Liver (tissue), 9 donors: ENCODE results near the gene MEP1A. TPM values are rescaled to one million over a fixed set of nuclear protein-coding genes. Genes with fewer than 3 reads are reported as not detected.
"Not testable (repeated sequence)": the region's sequence is repeated elsewhere in the genome, so short reads cannot be mapped to it uniquely, and the experiment has no call there.

Source experiments
- DNase-seq: peaks from one replicate; pipeline ENCODE4 v3.0.0-alpha.2; 2017; ENCODE audit warnings: low spot score
- H3K27ac ChIP-seq, 2 donors: one replicate each; pipeline ENCODE4 v1.7.0; 2013; ENCODE audit warnings: inconsistent platforms in 2 of 2, low read length in 2 of 2, control low read depth in 1 of 2, low read depth in 1 of 2, mild to moderate bottlenecking in 1 of 2
- H3K27me3 ChIP-seq, 4 donors: one replicate each; pipeline versions ENCODE4 v1.6.1 to v1.7.0; 2013; ENCODE audit warnings: low read length in 3 of 4, inconsistent platforms in 1 of 4, mild to moderate bottlenecking in 1 of 4, moderate library complexity in 1 of 4; ENCODE audit not compliant: control insufficient read depth in 4 of 4, insufficient read depth in 4 of 4
- H3K36me3 ChIP-seq, 4 donors: one replicate each; pipeline versions ENCODE4 v1.6.1 to v1.7.0; 2013; ENCODE audit warnings: low read length in 3 of 4, mild to moderate bottlenecking in 3 of 4, low read depth in 1 of 4, moderate library complexity in 1 of 4; ENCODE audit not compliant: control insufficient read depth in 4 of 4, insufficient read depth in 3 of 4
- H3K4me1 ChIP-seq, 4 donors: one replicate each; pipeline versions ENCODE4 v1.6.1 to v1.7.0; 2013; ENCODE audit warnings: low read length in 3 of 4, mild to moderate bottlenecking in 3 of 4, moderate library complexity in 1 of 4; ENCODE audit not compliant: control insufficient read depth in 4 of 4, insufficient read depth in 4 of 4
- H3K4me3 ChIP-seq, 3 donors: one replicate each; pipeline versions ENCODE4 v1.6.1 to v1.7.0; 2013; ENCODE audit warnings: low read length in 3 of 3, control low read depth in 1 of 3, low read depth in 1 of 3, mild to moderate bottlenecking in 1 of 3
- H3K9ac ChIP-seq, 2 donors: one replicate each; pipeline ENCODE4 v1.7.0; 2013; ENCODE audit warnings: low read length in 2 of 2, mild to moderate bottlenecking in 2 of 2, moderate library complexity in 2 of 2, control low read depth in 1 of 2, low read depth in 1 of 2
- H3K9me3 ChIP-seq, 4 donors: one replicate each; pipeline versions ENCODE4 v1.6.1 to v1.7.0; 2013; ENCODE audit warnings: low read length in 3 of 4; ENCODE audit not compliant: control insufficient read depth in 4 of 4
- ATF3 ChIP-seq: IDR thresholded peaks from 2 replicates; pipeline ENCODE4 v1.6.1; 2016; ENCODE audit warnings: antibody characterized with exemption
- CTCF ChIP-seq: fragments of 150-350 bp; IDR thresholded peaks from 2 replicates; pipeline ENCODE4 v1.5.1; 2017; ENCODE audit warnings: improper control_type of control experiment, low read depth, low read length; ENCODE audit not compliant: missing input control
- EGR1 ChIP-seq, 2 donors: IDR thresholded peaks; 2 replicates each; pipeline ENCODE4 v1.6.1; 2016 to 2018; ENCODE audit warnings: antibody characterized with exemption in 2 of 2, low read depth in 2 of 2
- FOXA1 ChIP-seq: IDR thresholded peaks from 2 replicates; pipeline ENCODE4 v1.6.1; 2016; ENCODE audit warnings: antibody characterized with exemption
- FOXA2 ChIP-seq: IDR thresholded peaks from 2 replicates; pipeline ENCODE4 v1.6.1; 2016; ENCODE audit warnings: antibody characterized with exemption
- GABPA ChIP-seq, 2 donors: IDR thresholded peaks in 1 of 2; conservative IDR thresholded peaks in 1 of 2; 2 replicates each; pipeline ENCODE4 v1.6.1; 2016; ENCODE audit warnings: antibody characterized with exemption in 2 of 2, mild to moderate bottlenecking in 1 of 2, moderate library complexity in 1 of 2
- HNF4A ChIP-seq, 2 donors: conservative IDR thresholded peaks; 2 replicates each; pipeline ENCODE4 v1.6.1; 2016; ENCODE audit warnings: antibody characterized with exemption in 2 of 2, mild to moderate bottlenecking in 2 of 2
- HNF4G ChIP-seq: IDR thresholded peaks from 2 replicates; pipeline ENCODE4 v1.6.1; 2016; ENCODE audit warnings: antibody characterized with exemption
- JUND ChIP-seq, 2 donors: IDR thresholded peaks; 2 replicates each; pipeline ENCODE4 v1.6.1; 2016; ENCODE audit warnings: antibody characterized with exemption in 2 of 2
- NR2F2 ChIP-seq: IDR thresholded peaks from 2 replicates; pipeline ENCODE4 v1.6.1; 2016; ENCODE audit warnings: antibody characterized with exemption
- RAD21 ChIP-seq, 2 donors: IDR thresholded peaks; 2 replicates each; pipeline ENCODE4 v1.6.1; 2016; ENCODE audit warnings: antibody characterized with exemption in 2 of 2, mild to moderate bottlenecking in 2 of 2
- REST ChIP-seq: IDR thresholded peaks from 2 replicates; pipeline ENCODE4 v1.6.1; 2016; ENCODE audit warnings: antibody characterized with exemption, mild to moderate bottlenecking
- RXRA ChIP-seq, 2 donors: IDR thresholded peaks; 2 replicates each; pipeline ENCODE4 v1.6.1; 2017 to 2018; ENCODE audit warnings: antibody characterized with exemption in 2 of 2, mild to moderate bottlenecking in 1 of 2
- SP1 ChIP-seq: IDR thresholded peaks from 2 replicates; pipeline ENCODE4 v1.6.1; 2018; ENCODE audit warnings: antibody characterized with exemption, mild to moderate bottlenecking
- TAF1 ChIP-seq: conservative IDR thresholded peaks from 2 replicates; pipeline ENCODE4 v1.6.1; 2016; ENCODE audit warnings: antibody characterized with exemption, mild to moderate bottlenecking
- ZBTB33 ChIP-seq: IDR thresholded peaks from 2 replicates; pipeline ENCODE4 v1.6.1; 2016; ENCODE audit warnings: antibody characterized with exemption
- WGBS: extraction: QIAGEN DNeasy Blood & Tissue Kit; methylation state at CpG from one replicate; pipeline ENCODE4 v1.1.7; 2013; 5-methylcytosine and 5-hydroxymethylcytosine counted together
- polyA plus RNA-seq, 2 donors: library from polyadenylated mRNA; stranded (reverse) in 1 of 2; unstranded in 1 of 2; fragments of 200-250 nt in 1 of 2; fragments of >200 nt in 1 of 2; fragmentation: Nextera tagmentation in 1 of 2; extraction: Ambion mirVana in 1 of 2; gene quantifications; one replicate each; pipeline versions ENCODE4 v1.2.1 to v1.2.3, GENCODE V29; 2013 to 2015
- total RNA-seq, 2 donors: library from RNA; depleted of rRNA; stranded (reverse); fragments of >200 nt; gene quantifications; one replicate each; pipeline ENCODE4 v1.2.3, GENCODE V29; 2014
- TF ChIP-seq, protein P1 (sequence below): IDR thresholded peaks from 2 replicates; pipeline ENCODE4 v1.6.1; 2016; ENCODE audit warnings: antibody characterized with exemption
- donor health status: healthy.
- donor health status: healthy.
- donor health status: healthy.
- donor health status: healthy.
- donor health status: healthy.

The MEP1A gene
- total and polyA plus RNA-seq, 4 donors = 0.01 to 1.8 (median 0.08) TPM; not detected in 1

DNA sequence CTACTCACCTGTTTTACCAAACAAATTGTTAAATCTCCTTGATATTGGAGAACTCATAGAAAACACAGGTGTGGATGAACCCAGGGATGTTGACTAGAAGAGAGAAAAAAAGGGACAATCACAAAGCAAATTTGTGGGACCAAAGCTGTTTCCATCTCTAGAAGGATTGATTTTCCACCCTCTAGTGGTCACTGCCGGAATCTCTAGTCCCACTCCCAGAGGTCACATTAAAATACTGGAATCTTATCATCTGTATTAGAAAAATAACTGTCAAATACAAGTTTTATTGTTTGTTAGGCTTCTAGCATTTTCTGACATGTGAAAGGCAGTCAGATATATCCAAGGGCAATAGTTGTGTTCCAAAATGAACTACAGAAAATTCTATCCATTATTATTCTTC is 62.8 kb downstream of the MEP1A start:
- not testable (repeated sequence) for H3K4me1 ChIP-seq, H3K4me3 ChIP-seq, H3K36me3 ChIP-seq, H3K9ac ChIP-seq, H3K9me3 ChIP-seq, H3K27ac ChIP-seq, H3K27me3 ChIP-seq
- 13% methylated on average over 1 of the region's 1 CpG for WGBS
- TF ChIP-seq CTCF = peak; percentile 69
- TF ChIP-seq RAD21 (IDR thresholded peaks at IDR 0.05) = peak; percentile 51 to 66
- DNase-seq = peak; percentile 41

GRCh38 chr6:46862381-46862780 is 69.2 kb downstream of the MEP1A start:
- H3K4me1 ChIP-seq = no peaks in the 10 kb centered on the region
- no peaks in the 10 kb centered on the region for H3K9me3 ChIP-seq
- H3K4me3 ChIP-seq = no peak overlapping the region
- peaks cover 0 to 7% (median 0%) of the 10 kb centered on the region in 4 donors for H3K27me3 ChIP-seq
- no peak overlapping the region for H3K27ac ChIP-seq
- DNase-seq = no peak
- no peak for TF ChIP-seq TAF1
- no peak for TF ChIP-seq EGR1 (IDR thresholded peaks at IDR 0.05; ENCODE audit: low read depth in 2 of 2)
- no peak for TF ChIP-seq JUND (IDR thresholded peaks at IDR 0.05)
- TF ChIP-seq GABPA (IDR thresholded peaks at IDR 0.05 in 1 of 2, conservative IDR thresholded peaks at IDR 0.05 in 1 of 2) = no peak
- no peak for TF ChIP-seq SP1
- no peak for TF ChIP-seq RXRA (IDR thresholded peaks at IDR 0.05)
- no peak for TF ChIP-seq FOXA1
- TF ChIP-seq HNF4A (conservative IDR thresholded peaks at IDR 0.05) = no peak
- no peak for TF ChIP-seq NR2F2
- TF ChIP-seq ZBTB33 = no peak
- TF ChIP-seq, protein P1, sequence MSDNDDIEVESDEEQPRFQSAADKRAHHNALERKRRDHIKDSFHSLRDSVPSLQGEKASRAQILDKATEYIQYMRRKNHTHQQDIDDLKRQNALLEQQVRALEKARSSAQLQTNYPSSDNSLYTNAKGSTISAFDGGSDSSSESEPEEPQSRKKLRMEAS = no peak
- no peak for TF ChIP-seq FOXA2
- no peak for TF ChIP-seq HNF4G
- no peak for TF ChIP-seq RAD21 (IDR thresholded peaks at IDR 0.05)
- H3K36me3 ChIP-seq = no peaks in the 10 kb centered on the region
- 72% methylated on average over 2 of the region's 2 CpGs for WGBS
- H3K9ac ChIP-seq = no peak overlapping the region

GRCh38 chr6:46863791-46864190 is 70.6 kb downstream of the MEP1A start:
- DNase-seq = no peak
- TF ChIP-seq SP1 = no peak
- TF ChIP-seq HNF4G = no peak
- no peak for TF ChIP-seq RXRA (IDR thresholded peaks at IDR 0.05)
- no peak for TF ChIP-seq HNF4A (conservative IDR thresholded peaks at IDR 0.05)
- no peak for TF ChIP-seq REST
- TF ChIP-seq GABPA (IDR thresholded peaks at IDR 0.05 in 1 of 2, conservative IDR thresholded peaks at IDR 0.05 in 1 of 2) = no peak
- TF ChIP-seq ATF3 = no peak
- TF ChIP-seq RAD21 (IDR thresholded peaks at IDR 0.05) = no peak
- no peak for TF ChIP-seq EGR1 (IDR thresholded peaks at IDR 0.05; ENCODE audit: low read depth in 2 of 2)
- no peak for TF ChIP-seq FOXA1
- TF ChIP-seq, protein P1 = no peak
- TF ChIP-seq FOXA2 = no peak
- H3K36me3 ChIP-seq = no peaks in the 10 kb centered on the region
- H3K27ac ChIP-seq = no peak overlapping the region
- H3K4me3 ChIP-seq = no peak overlapping the region
- no peaks in the 10 kb centered on the region for H3K9me3 ChIP-seq
- H3K27me3 ChIP-seq = peaks cover 0 to 7% (median 0%) of the 10 kb centered on the region in 4 donors
- no peak overlapping the region for H3K9ac ChIP-seq
- H3K4me1 ChIP-seq = no peaks in the 10 kb centered on the region
- 78% methylated on average over 3 of the region's 3 CpGs for whole genome bisulfite sequencing
